GM23338 (cell line): Measurements from ENCODE around the gene ADAMTS4.

Source experiments
- CREB1 ChIP-seq: fragments of 250-450 bp; sonication (Bioruptor Pico); IDR thresholded peaks from 2 replicates; pipeline ENCODE4 v1.5.0; 2020; ENCODE audit warnings: low read depth, mild to moderate bottlenecking, moderate library complexity
- EZH2phosphoT487 ChIP-seq: fragments of 200-600 bp; sonication (generic); IDR thresholded peaks from one replicate; pipeline ENCODE4 v1.8.1; 2018; ENCODE audit warnings: antibody characterized with exemption; ENCODE audit not compliant: unreplicated experiment
- TF ChIP-seq, protein P1 (sequence below), 2 experiments: fragments of 200-600 bp in 1 of 2; sonication (generic) in 1 of 2; conservative IDR thresholded peaks; 2 replicates each; pipeline versions ENCODE4 v1.5.1 to v1.6.1; 2016 to 2017; ENCODE audit warnings: antibody characterized with exemption in 2 of 2, low read depth in 2 of 2, mild to moderate bottlenecking in 2 of 2, moderate library complexity in 1 of 2

DNA sequence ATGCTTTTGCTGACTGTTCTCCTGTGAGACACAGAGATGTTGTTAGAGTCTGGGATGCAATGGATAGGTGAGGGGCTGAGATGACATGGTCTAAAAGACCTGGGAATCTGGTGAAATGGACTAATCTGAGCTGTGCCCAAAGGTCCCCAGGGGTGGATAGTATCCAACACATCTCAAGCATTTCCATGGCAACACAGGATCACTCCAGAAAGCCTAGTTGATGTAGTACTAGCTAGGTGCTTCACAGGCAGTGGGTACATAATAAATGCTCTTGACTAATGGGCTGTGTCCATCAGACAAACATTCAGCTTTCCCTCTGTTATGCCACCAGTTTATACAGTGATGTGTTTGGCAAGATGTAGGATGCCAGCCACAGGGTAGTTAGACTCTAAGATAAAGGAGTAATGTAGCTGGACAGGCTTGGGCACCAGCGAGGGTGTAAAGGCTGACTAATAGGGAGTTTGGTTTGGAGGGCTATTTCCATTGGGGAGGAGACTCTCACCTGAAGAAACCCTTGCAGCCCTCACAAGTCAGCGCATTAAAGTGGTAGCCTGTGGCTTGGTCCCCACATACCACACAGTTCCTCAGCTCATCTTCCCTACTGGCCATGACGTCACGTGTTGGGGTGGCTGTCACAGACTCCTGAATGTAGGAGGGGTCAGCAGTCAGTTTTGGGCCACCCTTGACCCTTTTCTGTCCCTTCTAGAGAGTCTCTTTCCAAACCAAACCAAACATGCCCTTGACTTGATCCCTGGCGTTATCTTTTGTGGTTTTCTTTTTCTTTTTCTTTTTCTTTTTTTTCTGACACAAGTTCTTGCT, 37.3 kb upstream of the ADAMTS4 start:
- TF ChIP-seq, protein P1, sequence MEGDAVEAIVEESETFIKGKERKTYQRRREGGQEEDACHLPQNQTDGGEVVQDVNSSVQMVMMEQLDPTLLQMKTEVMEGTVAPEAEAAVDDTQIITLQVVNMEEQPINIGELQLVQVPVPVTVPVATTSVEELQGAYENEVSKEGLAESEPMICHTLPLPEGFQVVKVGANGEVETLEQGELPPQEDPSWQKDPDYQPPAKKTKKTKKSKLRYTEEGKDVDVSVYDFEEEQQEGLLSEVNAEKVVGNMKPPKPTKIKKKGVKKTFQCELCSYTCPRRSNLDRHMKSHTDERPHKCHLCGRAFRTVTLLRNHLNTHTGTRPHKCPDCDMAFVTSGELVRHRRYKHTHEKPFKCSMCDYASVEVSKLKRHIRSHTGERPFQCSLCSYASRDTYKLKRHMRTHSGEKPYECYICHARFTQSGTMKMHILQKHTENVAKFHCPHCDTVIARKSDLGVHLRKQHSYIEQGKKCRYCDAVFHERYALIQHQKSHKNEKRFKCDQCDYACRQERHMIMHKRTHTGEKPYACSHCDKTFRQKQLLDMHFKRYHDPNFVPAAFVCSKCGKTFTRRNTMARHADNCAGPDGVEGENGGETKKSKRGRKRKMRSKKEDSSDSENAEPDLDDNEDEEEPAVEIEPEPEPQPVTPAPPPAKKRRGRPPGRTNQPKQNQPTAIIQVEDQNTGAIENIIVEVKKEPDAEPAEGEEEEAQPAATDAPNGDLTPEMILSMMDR (conservative IDR thresholded peaks at IDR 0.05; ENCODE audit: low read depth in 2 of 2): no peak
- no peak for TF ChIP-seq EZH2phosphoT487
- TF ChIP-seq CREB1: no peak
